ENCODE data around the gene ASB4. TPM values are rescaled to one million over a fixed set of nuclear protein-coding genes. Genes with fewer than 3 reads are reported as not detected.

Gene ASB4
- not detected in 2 replicates for total RNA-seq

GRCh38 chr7:95485391-95486123 lies at the start of gene ASB4:
ASB4 (plus strand) TSS chr7:95485943; CDS start chr7:95485972, 29 bp downstream.

Other genes starting within 250 kb of the ASB4 start
- under 0.01 TPM in 1 of 2 replicates, not detected in the other for gene PON1, start 161.4 kb upstream of the ASB4 start, total RNA-seq
- 0.31 and 0.65 TPM in 2 replicates for gene PON3, start 89.6 kb upstream of the ASB4 start, total RNA-seq
- 105 and 192 TPM in 2 replicates for gene PON2, start 50.9 kb upstream of the ASB4 start, total RNA-seq
- 17.8 and 58.7 TPM in 2 replicates for gene PDK4, start 110.6 kb downstream of the ASB4 start, total RNA-seq